Peyer's patch (tissue), 4 donors: Measurements from ENCODE around the gene SPEM3.

ENCODE experiments used
- CTCF ChIP-seq, 6 experiments: fragments of 450-650 bp in 4 of 6; fragments of 200-600 bp in 2 of 6; sonication (generic) in 1 of 6; IDR thresholded peaks; one replicate each; pipeline ENCODE4 v1.5.1; 2017 to 2019; ENCODE audit warnings: antibody characterized with exemption in 6 of 6, mild to moderate bottlenecking in 3 of 6, moderate library complexity in 1 of 6
- POLR2A ChIP-seq, 2 donors: fragments of 450-650 bp; IDR thresholded peaks; one replicate each; pipeline ENCODE4 v1.5.1; 2017; ENCODE audit warnings: antibody characterized with exemption in 2 of 2, mild to moderate bottlenecking in 2 of 2, moderate library complexity in 2 of 2

- TF ChIP-seq CTCF (IDR thresholded peaks at IDR 0.05) (no peak), POLR2A (IDR thresholded peaks at IDR 0.05) (no peak)
Observed at GRCh38 chr17:7426203-7426863, 2.3 kb upstream of the SPEM3 start.
